HepG2 (cell line): ENCODE measurements around the gene SPPL3. TPM values are rescaled to one million over a fixed set of nuclear protein-coding genes. Genes with fewer than 3 reads are reported as not detected.

ENCODE experiments used
- ATAC-seq: fragments of 200-7000 bp; cut with Tn5 transposase; 3 replicates; pipeline ENCODE4 v1.9.1; 2020; ENCODE audit warnings: mild to moderate bottlenecking, moderate library complexity
- BruUV-seq: library from RNA; stranded (reverse); fragments of 400-500 nt; replicated peaks from 2 replicates; lab custom pipeline; 2021; lab: Mats Ljungman, UMichigan
- CTCF ChIA-PET: fragments of 300-600 bp; formaldehyde crosslinking; extraction: SDS; loops from one replicate; lab custom pipeline; 2021; ENCODE audit warnings: low total read pairs, inconsistent platforms, low intra/inter-chr PET ratio; lab: Yijun Ruan, JAX
- POLR2A ChIA-PET: fragments of 350-600 bp; sonication (Branson Sonifier 250); formaldehyde crosslinking; loops from one replicate; lab custom pipeline; 2020; ENCODE audit warnings: antibody characterized with exemption, inconsistent platforms; lab: Yijun Ruan, JAX
- DNase-seq: peaks from one replicate; pipeline ENCODE4 v3.0.0-alpha.2; 2015; ENCODE audit warnings: low spot score
- FAIRE-seq: peaks from 3 replicates; lab custom pipeline; 2011; peaks lifted over from hg19 to GRCh38; lab: Jason Lieb, UNC
- H2AFZ ChIP-seq: one replicate; pipeline ENCODE4 v1.6.1; 2011; ENCODE audit warnings: low read length, inconsistent platforms
- H3K27ac ChIP-seq: fragments of 300-600 bp; 3 replicates; pipeline ENCODE4 v1.8.0; 2011; ENCODE audit warnings: mixed run types, mild to moderate bottlenecking, mixed read lengths, low read length, inconsistent platforms; ENCODE audit not compliant: insufficient read depth; ENCODE audit errors: extremely low read length
- H3K27me3 ChIP-seq, 2 experiments: fragments of 200-600 bp in 1 of 2; 2 replicates in 1 of 2; 3 replicates in 1 of 2; pipeline versions ENCODE4 v1.6.0 to v1.8.0; 2011; ENCODE audit warnings: low read length in 2 of 2, mild to moderate bottlenecking in 2 of 2, moderate library complexity in 2 of 2, inconsistent platforms in 1 of 2; ENCODE audit not compliant: insufficient read depth in 2 of 2, control insufficient read depth in 1 of 2
- H3K36me3 ChIP-seq, 2 experiments: fragments of 200-600 bp in 1 of 2; replicated peaks in 1 of 2; 2 replicates in 1 of 2; 3 replicates in 1 of 2; pipeline versions ENCODE4 v1.5.1 to v1.8.0; 2011; ENCODE audit warnings: low read length in 2 of 2, inconsistent platforms in 1 of 2; ENCODE audit not compliant: insufficient read depth in 2 of 2, control insufficient read depth in 1 of 2
- H3K4me1 ChIP-seq: 2 replicates; pipeline ENCODE4 v1.5.1; 2012; ENCODE audit warnings: low read length, inconsistent platforms; ENCODE audit not compliant: insufficient read depth
- H3K4me2 ChIP-seq: 2 replicates; pipeline ENCODE4 v1.6.0; 2011; ENCODE audit warnings: low read depth, low read length, inconsistent platforms
- H3K4me3 ChIP-seq, 3 experiments: fragments of 200-600 bp in 1 of 3; sonication (generic), shearing (Covaris generic) in 1 of 3; replicated peaks in 1 of 3; 2 replicates each; pipeline ENCODE4 v1.5.1; 2011 to 2016; ENCODE audit warnings: low read length in 3 of 3, inconsistent platforms in 2 of 3, low read depth in 2 of 3, mild to moderate bottlenecking in 2 of 3, control low read depth in 1 of 3, mixed read lengths in 1 of 3; ENCODE audit not compliant: insufficient read depth in 1 of 3
- H3K79me2 ChIP-seq: one replicate; pipeline ENCODE4 v1.6.1; 2011; ENCODE audit warnings: low read length, inconsistent platforms; ENCODE audit not compliant: insufficient read depth
- H3K9ac ChIP-seq: 2 replicates; pipeline ENCODE4 v1.6.0; 2011; ENCODE audit warnings: mild to moderate bottlenecking, low read depth, low read length, inconsistent platforms; ENCODE audit not compliant: insufficient read depth
- H3K9me3 ChIP-seq: 2 replicates; pipeline ENCODE4 v1.5.1; 2012; ENCODE audit warnings: mild to moderate bottlenecking, low read length
- H4K20me1 ChIP-seq: 2 replicates; pipeline ENCODE4 v1.6.0; 2011; ENCODE audit warnings: inconsistent platforms, mild to moderate bottlenecking, low read length, moderate library complexity; ENCODE audit not compliant: insufficient read depth
- ATRX ChIP-seq: sonication (generic); formaldehyde crosslinking; IDR thresholded peaks from 2 replicates; pipeline ENCODE4 v1.4.0; 2020; ENCODE audit warnings: missing genetic modification reagents, borderline replicate concordance
- CENPX ChIP-seq: sonication (generic); formaldehyde crosslinking; IDR thresholded peaks from 2 replicates; pipeline ENCODE4 v1.9.0; 2021; ENCODE audit warnings: mild to moderate bottlenecking, missing genetic modification reagents, moderate library complexity
- CTCF ChIP-seq: sonication (generic); formaldehyde crosslinking; IDR thresholded peaks from 2 replicates; pipeline ENCODE4 v1.5.0; 2020; ENCODE audit warnings: mild to moderate bottlenecking, missing genetic modification reagents, moderate library complexity
- GPBP1L1 ChIP-seq: sonication (generic); formaldehyde crosslinking; IDR thresholded peaks from 2 replicates; pipeline ENCODE4 v1.5.0; 2020; ENCODE audit warnings: mild to moderate bottlenecking, missing genetic modification reagents
- IRF2 ChIP-seq: IDR thresholded peaks from 2 replicates; pipeline ENCODE4 v1.6.1; 2018; ENCODE audit warnings: missing genetic modification reagents, missing compliant biosample characterization
- NR3C1 ChIP-seq: sonication (generic); formaldehyde crosslinking; IDR thresholded peaks from 2 replicates; pipeline ENCODE4 v1.4.0; 2020; ENCODE audit warnings: missing genetic modification reagents
- PLRG1 ChIP-seq: fragments of 450-650 bp; conservative IDR thresholded peaks from 2 replicates; pipeline ENCODE4 v1.6.1; 2016
- POLR2A ChIP-seq, 2 experiments: IDR thresholded peaks; 2 replicates each; pipeline ENCODE4 v1.6.1; 2011; ENCODE audit warnings: low read depth in 2 of 2, low read length in 2 of 2, mild to moderate bottlenecking in 1 of 2, moderate library complexity in 1 of 2; ENCODE audit not compliant: insufficient read depth in 1 of 2
- POLR2AphosphoS2 ChIP-seq: IDR thresholded peaks from 2 replicates; pipeline ENCODE4 v1.6.1; 2011; ENCODE audit warnings: low read depth, low read length, improper control_type of control experiment
- ZNF121 ChIP-seq: sonication (generic); formaldehyde crosslinking; IDR thresholded peaks from 2 replicates; pipeline ENCODE4 v1.5.0; 2020; ENCODE audit warnings: mild to moderate bottlenecking, missing genetic modification reagents
- ZNF703 ChIP-seq: sonication (generic); formaldehyde crosslinking; IDR thresholded peaks from 2 replicates; pipeline ENCODE4 v1.5.1; 2020; ENCODE audit warnings: missing genetic modification reagents, mild to moderate bottlenecking, moderate library complexity, borderline replicate concordance
- WGBS: methylation state at CpG from one replicate; pipeline ENCODE4 v1.1.6; 2017; ENCODE audit warnings: low lambda C conversion rate; 5-methylcytosine and 5-hydroxymethylcytosine counted together
- in situ Hi-C: cut with HindIII; loops from 2 replicates; pipeline ENCODE4 v1.10.0; 2017; ENCODE audit warnings: low pct_unique_long_range_greater_than_20kb; ENCODE audit not compliant: extremely low pct_ligation_motif_present
- intact Hi-C: fragments of 100-400 bp; cut with micrococcal nuclease; formaldehyde crosslinking; loops from one replicate; pipeline ENCODE4 v1.10.0; 2022; ENCODE audit not compliant: unreplicated experiment
- polyA plus RNA-seq, 8 experiments: library from polyadenylated mRNA; depleted of rRNA in 3 of 8; stranded (reverse) in 7 of 8; unstranded in 1 of 8; fragments of >200 nt; fragmentation: Illumina TruSeq in 4 of 8; extraction: Trizol in 4 of 8; gene quantifications; 2 replicates each; pipeline versions ENCODE4 v1.2.1 to v1.2.3, GENCODE V29; 2011 to 2016; ENCODE audit warnings: low read depth in 4 of 8, missing spikeins in 1 of 8, mixed read lengths in 1 of 8; ENCODE audit not compliant: insufficient read depth in 1 of 8
- total RNA-seq, 5 experiments: library from RNA; depleted of rRNA; stranded (reverse); fragments of >200 nt; fragmentation: Illumina TruSeq; extraction: Trizol; gene quantifications; 2 replicates each; pipeline ENCODE4 v1.2.3, GENCODE V29; 2016; ENCODE audit warnings: low read depth in 1 of 5

SPPL3 gene
- total and polyA plus RNA-seq, 2 of the 13 experiments (the other 11 are each of a cell fraction or from before 2014, with no cell fraction given), result 8.9 to 9.1 TPM

GRCh38 chr12:120874547-120875245 lies 29.5 kb downstream of the SPPL3 start:
- no peak overlapping the region for H3K4me2 ChIP-seq
- H4K20me1 ChIP-seq, result no peaks in the 10 kb centered on the region; the same call in 1 of the 2 replicates
- TF ChIP-seq ZNF703 (CRISPR knock-in tag) (no peak), CENPX (CRISPR knock-in tag) (no peak)
- no peak for DNase-seq
- no peaks in the 10 kb centered on the region for H3K36me3 ChIP-seq
- H3K79me2 ChIP-seq, result peaks cover 42% of the 10 kb centered on the region
- POLR2A ChIA-PET, result no interaction called here
- H3K9ac ChIP-seq, result no peak overlapping the region
- ATAC-seq, result no peak
- no peaks in the 10 kb centered on the region for H3K9me3 ChIP-seq
- no peak overlapping the region for H3K27ac ChIP-seq
- H3K4me3 ChIP-seq, result no peak overlapping the region
- CTCF ChIA-PET, result no interaction called here
- intact Hi-C loops, result no loop called here
- WGBS, result 100% methylated on average over 5 of the region's 5 CpGs
- H3K27me3 ChIP-seq, result no peaks in the 10 kb centered on the region
- no peak overlapping the region for H2AFZ ChIP-seq
- FAIRE-seq, result no peak
- in situ Hi-C loops, result no loop called here
- H3K4me1 ChIP-seq, result no peaks in the 10 kb centered on the region
- no TSS peak for BruUV-seq

GRCh38 chr12:120873226-120873625 lies 30.9 kb downstream of the SPPL3 start:
- TF ChIP-seq POLR2AphosphoS2 (no peak), NR3C1 (CRISPR knock-in tag) (no peak), ZNF121 (CRISPR knock-in tag) (no peak), PLRG1 (no peak), IRF2 (CRISPR knock-in tag) (no peak), GPBP1L1 (CRISPR knock-in tag) (no peak), ATRX (CRISPR knock-in tag) (no peak), POLR2A (IDR thresholded peaks at IDR 0.05; ENCODE audit: insufficient read depth in 1 of 2, low read depth in 2 of 2, low read length in 2 of 2) (no peak), CTCF (no peak)
- H2AFZ ChIP-seq, result no peak overlapping the region
- no peaks in the 10 kb centered on the region for H3K4me1 ChIP-seq
- no peak overlapping the region for H3K4me2 ChIP-seq
- in situ Hi-C loops, result no loop called here
- H4K20me1 ChIP-seq, result peaks cover 4% of the 10 kb centered on the region; the same call in 1 of the 2 replicates
- POLR2A ChIA-PET, result no interaction called here
- no peaks in the 10 kb centered on the region for H3K36me3 ChIP-seq
- no peaks in the 10 kb centered on the region for H3K27me3 ChIP-seq
- CTCF ChIA-PET, result no interaction called here
- no peak overlapping the region for H3K9ac ChIP-seq
- no peak overlapping the region for H3K4me3 ChIP-seq
- no TSS peak for BruUV-seq
- peaks cover 43% of the 10 kb centered on the region for H3K79me2 ChIP-seq
- no peak overlapping the region for H3K27ac ChIP-seq
- DNase-seq (no peak), ATAC-seq (no peak), FAIRE-seq (no peak)
- H3K9me3 ChIP-seq, result no peaks in the 10 kb centered on the region
- WGBS, result 98% methylated on average over 4 of the region's 4 CpGs
- intact Hi-C loops, result no loop called here
